IPS-18a (cell line): ENCODE measurements around the gene RBMS3.

Experiments used
- H3K27ac ChIP-seq: one replicate; pipeline ENCODE4 v1.5.1; 2013; ENCODE audit warnings: low read length
- H3K27me3 ChIP-seq: one replicate; pipeline ENCODE4 v1.6.1; 2013; ENCODE audit warnings: mild to moderate bottlenecking, low read length; ENCODE audit not compliant: control insufficient read depth, insufficient read depth
- H3K36me3 ChIP-seq: one replicate; pipeline ENCODE4 v1.6.1; 2013; ENCODE audit warnings: low read depth, low read length; ENCODE audit not compliant: control insufficient read depth
- H3K4me1 ChIP-seq: one replicate; pipeline ENCODE4 v1.6.1; 2013; ENCODE audit warnings: low read depth, low read length; ENCODE audit not compliant: control insufficient read depth
- H3K4me3 ChIP-seq: one replicate; pipeline ENCODE4 v1.5.1; 2013; ENCODE audit warnings: low read length
- H3K9ac ChIP-seq: one replicate; pipeline ENCODE4 v1.6.1; 2013; ENCODE audit warnings: mild to moderate bottlenecking, low read length, moderate library complexity
- H3K9me3 ChIP-seq: one replicate; pipeline ENCODE4 v1.6.1; 2013; ENCODE audit warnings: low read depth, low read length; ENCODE audit not compliant: control insufficient read depth

The RBMS3 gene

DNA sequence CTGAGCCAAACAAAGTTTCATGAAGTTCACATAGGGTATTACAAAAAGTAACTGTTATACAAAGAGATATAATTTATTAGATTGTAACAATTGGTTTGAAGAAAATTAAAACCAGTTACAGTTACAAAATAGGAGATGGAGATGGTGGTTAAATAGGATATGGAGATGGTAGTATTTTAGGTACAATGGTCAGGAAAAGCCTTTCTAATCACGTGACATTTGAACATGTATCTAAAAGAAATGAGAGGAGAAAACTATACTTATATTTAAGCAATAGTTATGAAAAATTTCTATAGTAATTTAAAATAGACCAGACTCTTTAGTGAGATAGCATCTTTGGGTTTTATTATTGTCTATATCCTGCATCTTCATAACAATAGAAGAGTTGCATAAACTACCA, 312.9 kb downstream of the RBMS3 start:
- H3K36me3 ChIP-seq: no peaks in the 10 kb centered on the region
- no peaks in the 10 kb centered on the region for H3K9me3 ChIP-seq
- no peak overlapping the region for H3K27ac ChIP-seq
- H3K27me3 ChIP-seq: no peaks in the 10 kb centered on the region
- H3K9ac ChIP-seq: no peak overlapping the region
- no peak overlapping the region for H3K4me3 ChIP-seq
- H3K4me1 ChIP-seq: no peaks in the 10 kb centered on the region

DNA sequence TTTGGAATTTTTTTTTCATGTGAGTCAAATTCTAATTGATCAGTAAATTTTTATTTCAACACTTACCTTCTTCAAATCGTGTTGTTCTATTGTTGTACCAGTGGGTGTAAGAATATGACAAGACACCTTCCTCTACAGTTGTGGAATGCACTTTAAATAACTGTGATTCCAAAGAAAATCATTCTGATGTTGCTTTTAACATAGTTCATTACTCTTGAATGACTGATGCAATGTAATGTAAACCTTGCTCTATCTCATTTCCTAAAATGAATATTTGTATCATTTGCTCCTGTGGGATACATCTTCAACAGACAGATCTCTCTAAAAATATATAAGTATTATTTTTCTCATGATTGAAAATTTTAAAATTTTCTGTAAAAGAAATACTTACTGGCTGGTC, 313.4 kb downstream of the RBMS3 start:
- H3K4me1 ChIP-seq: no peaks in the 10 kb centered on the region
- no peak overlapping the region for H3K27ac ChIP-seq

DNA sequence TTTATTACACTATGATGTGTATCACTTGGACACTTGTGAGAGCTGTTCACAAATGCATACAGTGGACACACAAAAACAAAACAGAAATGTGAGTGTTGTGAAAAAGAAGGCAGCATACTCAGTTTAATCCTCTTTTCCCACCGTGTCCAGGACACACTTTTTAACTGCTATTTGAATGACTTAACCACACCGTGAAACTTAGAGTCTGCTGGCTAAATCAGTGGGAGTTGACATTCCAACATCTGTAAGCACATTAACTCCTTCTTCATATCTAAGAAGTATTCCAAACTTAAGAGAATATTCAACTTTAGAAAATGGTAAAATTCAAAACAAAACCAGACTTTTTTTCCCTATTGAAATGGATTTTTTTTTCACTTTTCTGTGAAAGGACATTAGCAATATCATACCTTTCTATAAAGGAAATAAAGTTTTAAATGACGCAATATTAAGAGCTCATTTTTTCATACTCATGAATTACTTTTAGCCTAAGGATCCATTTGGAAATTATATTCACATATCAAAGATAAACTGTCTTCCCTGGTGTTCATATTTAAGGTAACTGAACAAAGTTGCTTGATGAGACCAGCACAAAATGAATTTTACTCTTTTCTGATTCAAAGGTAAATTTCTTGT, 316.6 kb downstream of the RBMS3 start:
- Histone ChIP-seq H3K27me3 (no peaks in the 10 kb centered on the region), H3K4me1 (no peaks in the 10 kb centered on the region), H3K9me3 (no peaks in the 10 kb centered on the region)

More for the DNA sequence above, 313.4 kb downstream of the RBMS3 start:
- H3K9me3 ChIP-seq: no peaks in the 10 kb centered on the region
- no peaks in the 10 kb centered on the region for H3K27me3 ChIP-seq
- H3K36me3 ChIP-seq: no peaks in the 10 kb centered on the region
- no peak overlapping the region for H3K9ac ChIP-seq
- no peak overlapping the region for H3K4me3 ChIP-seq

GRCh38 chr3:29601861-29602585, 321.2 kb downstream of the RBMS3 start:
- Histone ChIP-seq H3K27ac (no peak overlapping the region), H3K4me3 (no peak overlapping the region), H3K9me3 (no peaks in the 10 kb centered on the region), H3K9ac (no peak overlapping the region), H3K36me3 (no peaks in the 10 kb centered on the region), H3K4me1 (no peaks in the 10 kb centered on the region), H3K27me3 (no peaks in the 10 kb centered on the region)

More for the DNA sequence above, 316.6 kb downstream of the RBMS3 start:
- no peak overlapping the region for H3K27ac ChIP-seq
- H3K36me3 ChIP-seq: no peaks in the 10 kb centered on the region
- no peak overlapping the region for H3K9ac ChIP-seq
- no peak overlapping the region for H3K4me3 ChIP-seq

DNA sequence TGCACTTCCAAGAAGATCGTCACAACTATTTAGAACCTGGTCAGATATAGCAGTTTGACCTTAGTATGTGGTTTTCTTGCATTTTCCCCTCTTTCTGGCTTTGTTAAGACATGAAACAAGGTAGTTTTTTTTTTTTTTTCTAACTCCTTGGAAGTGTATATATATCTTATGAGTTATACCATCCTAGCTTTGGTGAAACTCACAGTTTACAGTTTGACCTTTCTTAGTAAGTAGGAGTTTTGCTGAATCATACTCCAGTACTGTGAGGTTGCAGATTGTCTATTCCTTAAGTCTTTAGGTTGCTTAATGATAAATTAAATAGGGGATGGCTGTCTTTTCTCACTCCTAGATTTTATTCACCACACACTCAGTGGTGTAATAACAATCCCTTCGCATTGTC, 325.0 kb downstream of the RBMS3 start:
- H3K9me3 ChIP-seq: no peaks in the 10 kb centered on the region
- no peak overlapping the region for H3K4me3 ChIP-seq
- H3K27me3 ChIP-seq: no peaks in the 10 kb centered on the region
- H3K36me3 ChIP-seq: no peaks in the 10 kb centered on the region
- H3K4me1 ChIP-seq: no peaks in the 10 kb centered on the region
- no peak overlapping the region for H3K27ac ChIP-seq
- no peak overlapping the region for H3K9ac ChIP-seq

- H3K27ac ChIP-seq: no peak overlapping the region
- H3K9ac ChIP-seq: no peak overlapping the region
- H3K36me3 ChIP-seq: no peaks in the 10 kb centered on the region
- no peaks in the 10 kb centered on the region for H3K27me3 ChIP-seq
- H3K4me1 ChIP-seq: no peaks in the 10 kb centered on the region
- no peak overlapping the region for H3K4me3 ChIP-seq
- H3K9me3 ChIP-seq: no peaks in the 10 kb centered on the region
Observed at GRCh38 chr3:29606416-29606815, 325.5 kb downstream of the RBMS3 start.

DNA sequence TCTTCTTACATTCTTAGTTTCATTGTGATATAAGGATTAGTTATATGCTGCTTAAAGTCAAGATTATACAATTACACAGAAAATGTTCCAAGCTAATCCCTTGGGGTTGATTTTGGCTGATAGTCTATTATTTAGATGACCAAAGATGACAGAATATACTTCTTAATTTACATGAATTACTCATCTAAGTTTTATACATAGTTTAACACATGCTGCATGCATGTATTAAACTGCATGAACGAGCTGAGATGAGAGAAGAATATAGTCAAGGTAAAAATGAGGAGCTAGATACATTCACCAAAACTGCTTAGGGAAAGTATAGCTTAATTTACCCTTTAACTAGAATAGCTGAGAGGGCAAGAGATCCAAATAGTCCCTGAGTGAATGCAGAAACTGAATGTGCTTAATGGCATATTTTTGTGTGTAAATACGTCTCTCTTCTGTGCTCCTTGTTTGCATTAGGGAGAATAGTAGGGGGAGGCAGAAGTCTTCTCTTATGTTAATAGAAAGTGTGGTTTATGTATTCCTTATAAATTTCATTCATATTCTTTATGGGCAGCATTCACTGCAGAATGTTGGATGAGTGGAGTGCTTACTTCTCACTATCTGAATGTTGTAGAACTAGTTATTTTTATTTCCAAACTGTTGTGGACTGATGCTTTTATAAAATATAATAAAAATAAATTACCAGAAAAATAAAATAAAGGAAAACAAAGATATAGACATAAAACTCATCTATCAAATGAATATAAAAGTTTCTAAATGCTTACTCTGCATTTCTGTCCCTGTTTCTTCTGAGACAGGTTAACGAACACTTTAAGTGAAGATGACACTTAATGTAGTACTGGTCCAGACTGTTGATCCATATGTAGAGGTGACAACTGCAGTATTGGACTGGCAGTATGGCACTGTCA, 327.8 kb downstream of the RBMS3 start:
- H3K9ac ChIP-seq: no peak overlapping the region
- H3K36me3 ChIP-seq: no peaks in the 10 kb centered on the region
- H3K27me3 ChIP-seq: no peaks in the 10 kb centered on the region
- H3K9me3 ChIP-seq: no peaks in the 10 kb centered on the region
- H3K27ac ChIP-seq: no peak overlapping the region
- no peaks in the 10 kb centered on the region for H3K4me1 ChIP-seq
- no peak overlapping the region for H3K4me3 ChIP-seq

GRCh38 chr3:29609328-29609811, 328.5 kb downstream of the RBMS3 start:
- H3K4me3 ChIP-seq: no peak overlapping the region
- H3K9ac ChIP-seq: no peak overlapping the region
- no peak overlapping the region for H3K27ac ChIP-seq
- no peaks in the 10 kb centered on the region for H3K36me3 ChIP-seq
- no peaks in the 10 kb centered on the region for H3K4me1 ChIP-seq
- H3K9me3 ChIP-seq: no peaks in the 10 kb centered on the region
- no peaks in the 10 kb centered on the region for H3K27me3 ChIP-seq

GRCh38 chr3:29610781-29611180, 329.9 kb downstream of the RBMS3 start:
- no peaks in the 10 kb centered on the region for H3K4me1 ChIP-seq
- no peak overlapping the region for H3K9ac ChIP-seq
- H3K36me3 ChIP-seq: no peaks in the 10 kb centered on the region
- no peaks in the 10 kb centered on the region for H3K27me3 ChIP-seq
- no peak overlapping the region for H3K27ac ChIP-seq
- H3K4me3 ChIP-seq: no peak overlapping the region
- H3K9me3 ChIP-seq: no peaks in the 10 kb centered on the region

- H3K9ac ChIP-seq: no peak overlapping the region
- H3K9me3 ChIP-seq: no peaks in the 10 kb centered on the region
- no peaks in the 10 kb centered on the region for H3K4me1 ChIP-seq
- H3K27me3 ChIP-seq: no peaks in the 10 kb centered on the region
- H3K4me3 ChIP-seq: no peak overlapping the region
- no peak overlapping the region for H3K27ac ChIP-seq
- no peaks in the 10 kb centered on the region for H3K36me3 ChIP-seq
Observed at GRCh38 chr3:29611252-29611651, 330.4 kb downstream of the RBMS3 start.

DNA sequence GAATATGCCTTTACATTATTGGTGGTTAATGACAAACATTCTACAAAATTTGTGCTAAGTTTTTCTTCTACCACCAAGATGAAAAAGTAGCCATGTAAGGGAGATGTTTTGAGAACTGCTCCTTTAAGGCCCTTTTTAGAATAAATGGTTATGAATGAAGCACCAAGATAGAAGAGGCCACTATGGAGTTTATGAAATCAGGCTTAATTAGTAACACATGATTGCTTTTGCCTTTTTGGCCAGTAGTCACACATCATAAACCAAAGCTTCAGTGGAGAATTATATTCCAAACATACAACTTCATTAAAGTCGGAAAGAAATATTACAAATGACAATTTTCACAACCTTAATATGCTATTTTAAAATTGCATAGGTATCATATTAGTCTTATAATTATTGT, 331.7 kb downstream of the RBMS3 start:
- Histone ChIP-seq H3K27ac (no peak overlapping the region), H3K4me1 (no peaks in the 10 kb centered on the region), H3K4me3 (no peak overlapping the region)

More for the DNA sequence above, 331.7 kb downstream of the RBMS3 start:
- H3K9me3 ChIP-seq: no peaks in the 10 kb centered on the region
- no peak overlapping the region for H3K9ac ChIP-seq
- H3K36me3 ChIP-seq: no peaks in the 10 kb centered on the region
- no peaks in the 10 kb centered on the region for H3K27me3 ChIP-seq
